ENCODE results near the gene OSM.
A peak's percentile ranks its signal among the peaks of the same experiment; 100 is the strongest.

The OSM gene

DNA sequence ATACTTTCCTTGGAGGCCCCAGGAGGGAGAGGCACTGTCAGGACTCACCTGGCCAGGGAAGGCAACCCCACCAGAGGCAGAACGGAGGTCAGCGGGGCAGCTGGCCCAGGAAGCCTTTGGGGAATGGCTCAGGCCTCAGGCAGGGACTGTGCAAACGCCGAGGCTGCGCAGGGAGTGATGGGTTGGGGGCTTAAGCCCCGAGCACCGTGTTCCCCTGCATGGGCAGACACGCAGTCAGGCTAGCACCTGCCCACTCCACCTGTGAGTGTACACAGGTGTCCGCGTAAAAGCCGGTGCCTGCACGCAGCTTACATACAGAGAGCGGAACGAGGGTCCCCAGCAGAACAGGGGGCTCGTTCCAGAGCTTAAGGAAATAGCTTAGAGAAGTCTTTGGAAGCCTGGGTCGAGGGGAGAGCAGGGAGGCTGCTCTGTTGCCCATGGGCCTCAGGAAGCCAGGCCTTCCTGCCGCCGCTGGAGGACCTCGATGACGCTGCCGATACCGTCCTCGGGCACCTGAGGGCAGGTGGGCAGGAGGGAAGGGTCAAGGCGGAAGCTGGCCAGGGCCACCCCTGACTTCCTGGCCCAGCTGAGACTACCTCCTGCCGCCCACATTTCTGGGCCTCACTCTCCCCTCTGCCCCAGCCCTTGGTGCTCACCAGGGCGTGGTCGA is 18.7 kb upstream of the OSM start:
- no peak for DNase-seq

DNA sequence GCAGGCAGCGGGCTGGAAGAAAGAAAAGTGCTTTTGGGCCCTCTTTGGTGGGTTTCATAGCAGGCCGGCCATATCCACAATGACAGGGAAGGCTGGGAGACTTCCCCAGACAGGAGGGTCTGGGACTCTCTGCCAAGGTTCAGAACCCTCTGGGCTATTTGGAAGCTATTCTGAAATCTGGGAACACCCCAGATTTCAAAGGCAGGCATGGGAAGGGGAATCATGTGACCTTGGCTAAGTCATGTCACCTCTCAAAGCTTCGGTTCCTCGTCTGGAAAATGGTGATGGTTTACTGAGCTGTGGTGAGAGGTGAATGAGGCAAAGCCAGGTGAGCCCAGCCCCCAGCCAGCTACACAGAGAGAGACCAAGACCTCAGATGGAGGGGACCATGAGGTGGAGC is 18.0 kb upstream of the OSM start:
- no peak for DNase-seq

DNA sequence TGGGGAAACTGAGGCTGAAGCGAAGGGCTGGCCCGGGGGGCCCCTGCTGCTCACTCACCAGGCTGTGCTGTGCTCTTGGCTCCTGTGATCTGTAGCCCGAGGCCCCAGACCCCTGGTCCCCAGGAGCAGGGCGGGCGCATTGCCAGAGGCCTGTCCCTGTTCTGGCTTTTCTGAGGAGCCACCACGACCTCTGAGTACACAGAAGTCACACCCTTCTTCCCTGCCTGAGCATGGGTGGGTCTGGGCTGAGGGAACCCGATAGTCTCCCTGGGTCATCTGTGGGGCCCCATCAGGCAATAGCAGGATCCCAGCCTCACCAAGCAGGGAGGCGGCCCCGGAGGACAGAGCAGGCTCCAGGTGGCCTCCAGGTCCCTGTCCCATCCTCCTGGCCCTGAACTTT is 17.5 kb upstream of the OSM start:
- DNase-seq: no peak

DNA sequence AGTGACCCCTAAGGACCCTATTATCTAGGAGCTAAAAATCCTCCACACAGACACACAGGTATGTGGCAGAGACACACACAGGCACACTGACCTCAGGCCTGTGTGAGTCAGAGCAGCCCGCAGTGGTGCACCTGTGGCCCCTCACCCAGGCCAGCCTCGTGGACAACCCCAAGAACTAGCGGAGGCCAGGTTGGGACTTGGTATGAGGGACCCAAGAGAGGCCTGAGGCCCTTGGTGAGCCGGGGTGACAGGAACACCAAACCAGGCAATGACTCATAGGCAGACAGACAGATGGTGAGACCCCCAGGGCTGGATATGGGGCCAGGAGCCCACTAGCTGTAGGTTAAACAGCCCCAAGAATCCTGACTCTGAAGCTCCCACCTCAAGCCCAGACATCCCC is 16.7 kb upstream of the OSM start:
- no peak for DNase-seq

DNA sequence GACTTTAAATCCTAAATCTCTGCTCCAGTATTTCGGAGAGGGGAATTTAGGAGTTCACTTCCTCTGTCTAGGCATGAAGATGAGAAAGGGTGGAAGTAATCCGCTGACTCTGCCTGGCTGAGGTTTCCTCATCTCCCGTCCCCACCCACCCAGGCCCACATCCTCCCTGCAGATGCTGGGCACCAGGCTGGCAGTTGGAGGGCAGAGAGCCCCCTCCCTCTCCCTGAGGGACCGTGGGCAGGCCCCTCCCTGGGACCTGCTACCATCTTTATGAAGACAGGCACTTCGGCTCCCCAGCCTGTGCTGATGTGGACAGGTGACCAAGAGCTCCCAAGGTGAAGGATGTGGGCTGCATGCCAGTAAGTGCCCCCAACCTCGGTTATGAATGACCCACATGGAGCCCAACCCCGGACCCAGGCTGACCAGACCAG is 16.0 kb upstream of the OSM start:
- no peak for DNase-seq

DNA sequence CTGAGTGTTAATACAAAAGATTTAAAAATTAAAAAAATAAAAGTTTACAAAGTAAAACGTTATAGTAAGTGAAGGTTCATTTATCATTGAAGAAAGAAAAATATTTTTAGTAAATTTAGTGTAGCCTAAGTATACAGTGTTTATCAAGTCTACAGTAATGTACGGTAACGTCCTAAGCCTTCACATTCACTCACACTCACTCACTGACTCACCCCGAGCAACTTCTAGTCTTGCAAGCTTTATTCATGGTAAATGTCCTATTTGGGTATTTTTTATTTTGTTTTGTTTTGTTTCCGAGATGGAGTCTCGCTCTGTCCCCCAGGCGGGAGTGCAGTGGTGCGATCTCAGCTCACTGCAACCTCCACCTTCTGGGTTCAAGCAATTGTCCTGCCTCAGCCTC is 13.9 kb upstream of the OSM start:
- DNase-seq: no peak

DNA sequence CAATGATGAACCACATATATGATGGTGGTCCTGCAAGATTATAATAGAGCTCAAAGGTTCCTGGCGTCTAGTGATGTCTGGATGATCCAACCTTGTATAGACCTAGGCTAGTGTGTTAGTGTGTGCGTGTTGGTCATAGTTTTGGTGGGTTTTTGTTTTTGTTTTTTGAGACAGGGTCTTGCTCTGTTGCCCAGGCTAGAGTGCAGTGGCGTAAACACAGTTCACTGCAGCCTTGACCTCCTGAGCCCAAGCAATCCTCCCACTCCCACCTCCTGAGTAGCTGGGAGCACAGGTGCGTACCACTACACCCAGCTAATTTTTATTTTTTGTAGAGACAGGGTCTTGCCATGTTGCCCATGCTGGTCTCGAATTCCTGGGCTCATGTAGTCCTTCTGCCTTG is 13.3 kb upstream of the OSM start:
- no peak for DNase-seq

DNA sequence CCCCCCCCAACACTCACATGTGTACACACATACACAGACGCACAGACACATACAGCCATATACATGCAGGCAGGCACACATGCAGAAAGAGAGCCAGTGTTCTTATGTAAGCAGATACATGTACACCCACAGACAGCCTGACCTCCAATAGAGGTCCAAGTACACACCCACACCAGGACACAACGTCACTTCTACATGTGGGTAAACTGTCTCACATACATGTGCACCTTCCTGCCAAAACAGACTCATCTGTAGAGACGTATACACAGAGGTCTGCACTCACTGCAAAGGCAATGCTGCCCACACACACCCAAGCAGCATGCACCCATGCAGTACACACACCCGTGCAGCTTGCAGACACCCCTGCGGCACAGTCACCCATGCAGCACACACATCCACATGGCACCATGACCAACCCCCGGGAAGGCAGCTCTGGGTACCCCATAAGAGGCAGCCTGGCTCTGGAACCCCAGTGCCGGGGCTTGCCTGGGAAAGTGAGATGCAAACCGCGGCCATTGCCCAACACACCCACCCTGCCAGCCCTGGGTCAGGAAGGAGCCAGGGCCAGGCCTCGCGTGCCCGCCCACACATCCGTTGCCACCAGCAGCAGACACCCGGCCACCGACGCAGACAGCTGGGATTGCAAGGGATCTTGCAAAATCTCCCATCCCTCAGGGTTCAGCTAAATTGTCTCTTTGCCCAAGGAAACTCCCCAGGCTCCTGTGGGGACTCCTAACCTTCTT is 12.6 kb upstream of the OSM start:
- DNase-seq: no peak

DNA sequence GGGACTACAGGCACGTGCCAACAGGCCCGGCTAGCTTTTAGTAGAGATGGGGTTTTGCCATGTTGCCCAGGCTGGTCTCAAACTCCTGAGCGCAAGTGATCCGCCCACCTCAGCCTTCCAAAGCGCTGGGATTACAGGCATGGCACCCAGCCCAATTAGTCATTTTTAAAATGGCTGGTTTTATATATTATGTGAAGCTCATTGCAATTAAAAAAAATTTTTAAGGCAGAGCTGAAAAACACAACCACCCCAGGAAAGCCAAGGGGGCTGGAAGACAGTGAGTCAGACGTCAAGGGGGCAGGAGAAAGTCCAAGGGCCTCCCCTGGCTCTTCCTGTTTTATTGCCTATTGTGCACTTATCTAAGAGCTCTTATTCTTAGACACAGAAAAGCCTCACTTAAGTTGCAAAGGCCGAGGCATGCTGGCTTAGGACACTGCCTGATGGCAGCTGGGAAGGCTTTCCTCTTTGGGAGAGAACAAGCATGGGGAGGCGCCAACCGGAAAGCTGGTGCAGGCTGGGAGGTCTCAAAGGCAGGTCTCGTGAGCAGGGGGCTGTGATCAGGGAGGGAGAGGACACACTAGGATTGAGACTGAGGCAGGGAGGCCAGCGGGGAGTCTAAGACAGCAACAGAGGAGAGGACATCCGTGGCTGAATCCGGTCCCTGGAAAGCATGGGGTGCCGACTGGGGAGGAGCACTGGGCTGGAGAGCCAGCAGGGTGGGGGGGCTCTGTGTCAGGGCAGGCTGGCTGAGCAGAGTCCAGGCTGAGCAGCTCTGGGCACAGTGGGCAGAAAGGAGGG is 11.1 kb upstream of the OSM start:
- DNase-seq: no peak

DNA sequence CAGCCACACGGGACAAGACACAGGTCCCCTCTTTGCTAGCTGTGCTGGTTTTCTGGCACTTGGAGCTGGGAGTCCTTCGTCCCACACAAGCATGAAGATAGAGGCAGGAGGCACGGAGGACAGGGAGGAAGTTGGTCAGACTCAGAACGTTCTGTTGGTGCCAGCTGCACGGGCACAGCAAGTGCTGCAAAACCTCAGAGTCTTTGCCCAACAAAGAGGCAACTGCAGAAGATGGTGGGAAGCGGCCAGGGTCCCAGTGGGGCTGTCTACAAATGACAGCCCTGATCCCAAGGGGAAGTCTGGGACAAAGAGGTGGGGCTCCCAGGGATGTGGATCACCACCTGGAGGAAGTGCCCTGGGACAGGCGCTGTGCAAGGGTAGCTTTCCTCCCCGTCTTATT is 9.4 kb upstream of the OSM start:
- DNase-seq: no peak

DNA sequence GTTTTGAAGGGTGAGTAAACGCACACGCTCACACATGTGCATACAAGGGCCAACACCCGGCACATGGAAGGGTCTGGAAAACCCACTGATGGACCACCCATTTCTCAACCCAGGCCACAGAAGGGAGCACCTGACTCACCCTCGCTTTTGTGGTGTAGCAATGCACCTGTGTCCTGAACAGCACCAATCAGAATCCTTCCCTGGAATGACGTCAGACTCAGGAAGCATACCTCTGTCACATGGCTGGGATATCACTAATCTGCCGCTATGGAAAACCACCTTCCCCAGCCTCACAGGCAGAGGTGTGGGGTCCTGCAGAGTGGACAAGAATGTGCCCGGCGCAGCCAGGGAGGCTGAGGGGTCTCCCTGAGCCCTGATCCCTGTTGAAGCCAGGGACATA is 9.0 kb upstream of the OSM start:
- peak; percentile 60 for DNase-seq

DNA sequence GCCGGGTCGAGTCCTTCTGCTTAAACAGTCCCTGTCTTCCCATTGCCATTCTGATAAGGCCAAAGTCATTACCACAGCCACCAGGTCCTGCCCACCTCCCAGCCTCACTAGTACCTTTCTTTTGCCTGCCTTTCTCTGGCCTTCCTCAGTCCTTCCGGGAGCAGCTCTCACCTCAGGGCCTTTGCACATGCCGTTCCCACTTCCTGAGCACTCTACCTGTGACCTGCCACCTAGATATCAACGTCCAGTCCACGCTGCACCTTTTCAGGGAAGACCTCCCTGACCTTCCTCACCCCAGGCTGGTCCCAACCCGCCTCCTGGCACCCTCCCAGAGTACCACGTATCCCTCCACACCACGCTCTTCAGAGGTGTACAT is 7.8 kb upstream of the OSM start:
- no peak for DNase-seq

DNA sequence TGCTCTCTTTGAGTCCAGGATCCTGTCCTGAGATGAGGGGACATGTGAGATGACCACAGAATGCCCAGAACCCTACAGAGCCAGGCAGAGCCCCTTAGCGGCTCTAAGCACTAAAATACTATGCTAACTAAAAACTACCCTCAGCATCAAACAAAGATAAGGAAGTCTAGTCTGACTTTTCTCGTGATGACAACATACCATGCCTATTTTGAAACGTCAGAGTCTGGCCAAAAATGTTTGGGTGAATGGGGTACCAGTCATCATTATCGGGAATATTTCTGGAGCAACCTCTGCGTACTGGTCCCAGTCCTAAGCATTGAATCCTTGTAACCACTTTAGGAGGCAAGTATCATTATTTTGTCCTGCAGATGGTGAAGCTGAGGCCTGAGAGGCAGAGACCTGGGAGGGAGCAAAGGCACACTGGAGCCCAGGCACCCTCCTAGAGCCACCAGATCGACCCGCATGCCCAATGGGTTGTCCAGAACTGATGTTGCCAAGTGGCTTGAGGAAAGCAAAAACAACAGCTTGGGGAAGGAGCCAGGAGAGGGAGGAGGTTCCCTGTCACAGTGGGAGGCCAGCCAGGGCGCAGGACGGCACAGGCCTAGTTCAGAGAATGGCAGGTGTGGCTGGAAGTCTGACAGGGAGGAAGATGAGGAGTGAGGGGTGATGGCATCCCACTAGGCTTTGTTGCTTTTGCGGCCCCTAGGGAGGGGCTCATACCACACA is 7.2 kb upstream of the OSM start:
- DNase-seq: no peak

DNA sequence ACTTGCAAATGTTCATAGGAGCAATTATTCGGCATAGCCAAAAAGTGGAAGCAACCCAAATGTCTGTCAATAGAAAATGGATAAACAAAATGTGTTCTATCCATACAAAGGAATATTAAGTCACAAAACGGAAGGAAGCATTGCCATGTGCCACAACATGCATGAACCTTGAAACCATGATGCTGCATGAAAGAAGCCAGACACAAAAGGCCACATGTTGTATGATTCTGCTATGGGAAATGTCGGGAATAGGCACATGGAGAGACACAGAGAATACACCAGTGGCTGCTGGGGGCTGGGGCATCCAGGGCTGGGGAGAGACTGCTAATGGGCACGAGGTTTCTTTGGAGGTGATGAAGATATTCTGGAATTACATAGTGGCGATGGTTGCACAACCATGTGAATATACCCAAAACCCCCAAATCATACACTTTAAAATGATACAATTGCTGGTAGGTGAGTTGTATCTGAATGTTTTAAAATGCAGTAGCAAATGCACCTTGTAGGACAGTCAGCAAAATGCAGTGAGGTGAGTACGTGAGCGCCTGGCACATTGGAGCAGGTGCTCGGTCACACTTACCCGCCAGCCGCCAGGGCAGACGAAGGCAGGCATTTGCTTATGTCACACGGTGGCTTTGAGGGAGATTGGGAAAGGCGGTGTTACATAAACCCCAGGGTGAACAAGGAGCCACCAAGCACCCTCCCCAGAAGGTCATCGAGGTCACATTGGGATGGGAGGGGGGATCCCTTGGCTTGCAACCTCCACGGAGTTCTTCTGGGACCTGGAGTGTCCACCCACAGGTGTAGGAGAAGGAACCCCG is 6.3 kb upstream of the OSM start:
- no peak for DNase-seq

DNA sequence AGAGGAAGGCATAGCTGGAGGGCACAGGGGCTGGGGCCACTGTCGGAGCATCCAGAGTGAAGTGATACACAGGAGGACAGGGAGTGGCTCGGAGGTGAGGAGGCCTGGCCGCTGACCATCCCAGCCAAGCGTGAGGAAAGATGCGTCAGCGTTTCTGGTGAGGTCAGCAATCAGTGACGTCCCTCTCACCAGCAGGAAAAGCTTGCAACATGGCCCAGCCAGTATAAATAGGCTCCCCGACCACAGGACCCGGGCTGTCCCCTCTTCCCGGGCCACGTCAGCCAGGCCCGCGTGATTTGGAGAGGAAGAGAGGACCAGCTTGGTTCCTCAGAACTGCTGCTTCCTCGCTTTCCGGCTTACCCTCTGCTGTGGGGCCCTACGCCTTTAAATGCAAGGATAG is 4.2 kb upstream of the OSM start:
- peak; percentile 40 for DNase-seq

DNA sequence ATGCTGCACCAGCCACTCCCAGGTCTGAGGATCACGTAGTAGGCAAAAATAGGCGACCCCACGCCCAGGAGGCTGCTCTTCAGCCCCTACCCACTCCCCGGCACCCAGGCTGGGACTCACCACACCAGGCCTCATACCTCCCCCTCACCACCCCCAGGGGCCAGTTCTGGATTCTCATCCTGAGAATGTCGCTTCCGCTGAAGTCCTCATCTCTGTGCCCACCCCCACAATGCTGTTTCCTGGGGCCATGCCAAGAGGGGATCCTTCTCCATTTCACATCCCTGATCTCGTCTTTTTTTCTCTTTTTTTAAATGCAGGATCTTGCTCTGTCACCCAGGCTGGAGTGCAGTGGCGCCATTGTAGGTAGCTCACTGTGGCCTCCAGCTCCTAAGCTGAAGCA is 1.7 kb upstream of the OSM start:
- no peak for DNase-seq

DNA sequence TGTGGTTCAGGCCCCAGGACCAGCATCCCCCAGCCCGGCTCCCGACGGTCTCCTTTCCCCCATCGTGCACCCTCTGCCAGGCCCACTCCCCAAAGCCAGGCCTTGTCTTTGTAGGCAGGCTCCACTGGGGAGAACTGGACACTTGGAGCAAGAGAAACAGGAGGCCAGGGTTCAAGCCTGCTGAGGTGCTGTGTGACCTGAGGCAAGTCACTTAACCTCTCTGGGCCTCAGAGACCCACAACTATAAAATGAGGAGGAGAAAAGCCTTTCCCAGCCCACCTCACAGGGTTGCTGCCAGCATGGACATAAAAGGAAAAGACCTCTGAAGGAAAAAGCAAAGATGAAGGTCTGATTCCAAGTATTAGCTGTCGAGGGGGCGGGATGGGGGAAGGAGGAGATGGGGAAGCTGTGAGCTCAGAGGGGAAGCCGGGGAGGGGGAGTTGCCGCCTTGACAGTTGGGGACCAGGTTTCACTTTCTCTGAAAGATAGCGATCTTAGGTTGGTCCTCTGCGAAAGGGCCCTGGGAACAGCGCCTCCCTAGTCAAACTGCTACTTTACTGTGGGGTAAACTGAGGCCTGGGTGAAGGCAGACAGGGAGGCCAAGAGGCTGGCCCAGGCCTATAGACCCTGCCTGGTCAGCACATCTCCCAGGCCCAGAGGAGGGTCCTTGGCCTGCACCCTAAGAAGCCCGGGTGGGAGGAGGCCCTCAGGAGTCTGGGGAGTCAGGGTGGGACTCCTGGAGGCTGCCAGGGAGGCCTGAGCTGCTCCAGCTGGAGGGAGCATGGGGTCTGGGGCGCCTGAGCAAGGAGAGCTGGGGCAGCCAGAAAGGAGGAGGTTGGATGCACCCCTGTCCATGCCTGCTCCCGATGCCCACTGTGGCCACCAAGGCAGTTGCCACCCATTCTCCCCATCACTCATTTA is 991 bp upstream of the OSM start:
- peak; percentile 73 for DNase-seq

DNA sequence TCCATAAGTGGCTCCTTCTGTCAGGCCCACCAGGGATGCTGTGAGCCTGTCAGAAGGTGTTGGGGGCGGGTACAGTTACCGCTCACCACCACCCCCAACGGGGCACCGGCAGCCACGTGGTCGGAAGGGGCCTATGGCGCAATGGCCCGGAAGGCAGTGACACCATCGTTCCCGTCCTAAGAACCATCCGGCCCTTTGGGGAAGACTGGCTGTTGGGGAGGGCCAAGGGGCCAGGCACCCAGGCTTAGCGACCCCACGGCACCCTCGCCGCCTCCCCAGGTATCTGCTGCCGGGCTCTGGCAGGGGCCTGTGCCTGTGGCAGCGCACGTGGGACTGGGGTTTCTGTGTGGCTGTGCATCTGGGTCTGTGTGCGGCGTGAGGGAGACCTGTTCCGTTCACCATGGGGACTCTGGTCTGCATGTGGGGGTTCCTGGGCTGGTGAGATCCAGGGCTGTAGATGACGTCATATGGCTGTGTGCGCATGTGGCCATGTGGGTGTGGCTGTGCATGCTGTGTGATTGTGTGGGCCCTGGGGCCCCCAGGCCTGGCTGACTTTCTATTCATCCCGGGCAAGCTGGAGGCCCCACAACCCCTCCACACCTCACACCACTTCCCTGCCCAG is 717 bp downstream of the OSM start:
- peak; percentile 89 for DNase-seq

DNA sequence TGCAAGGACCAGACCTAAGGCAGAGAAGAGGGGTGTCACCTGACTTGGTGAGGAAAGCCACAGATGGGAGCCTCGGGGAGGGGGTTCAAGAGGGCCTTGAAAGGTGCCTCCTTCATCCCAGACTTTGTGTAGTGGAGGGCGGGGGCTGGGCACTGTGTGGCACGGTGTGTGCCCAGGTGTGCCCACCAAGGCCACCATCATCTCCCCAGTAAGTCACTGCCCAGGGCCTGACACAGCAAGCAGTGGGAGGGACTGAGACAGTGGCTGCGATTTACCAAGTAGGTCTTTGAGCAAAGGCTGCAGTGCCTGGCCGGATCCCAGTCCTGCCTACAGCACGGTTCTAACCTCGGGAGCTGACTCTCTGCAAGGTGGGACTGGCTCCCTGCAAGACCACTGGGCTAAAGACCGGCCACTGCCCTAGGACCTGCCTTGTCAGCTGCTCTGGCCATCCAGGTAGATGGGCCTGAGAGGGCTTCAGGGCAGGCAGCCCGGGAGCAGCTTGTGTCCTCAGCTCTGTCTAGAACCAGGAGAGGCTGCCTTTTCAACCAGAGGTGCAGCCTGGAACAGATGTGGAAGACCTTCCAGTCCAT is 1.4 kb downstream of the OSM start:
- no peak for DNase-seq

DNA sequence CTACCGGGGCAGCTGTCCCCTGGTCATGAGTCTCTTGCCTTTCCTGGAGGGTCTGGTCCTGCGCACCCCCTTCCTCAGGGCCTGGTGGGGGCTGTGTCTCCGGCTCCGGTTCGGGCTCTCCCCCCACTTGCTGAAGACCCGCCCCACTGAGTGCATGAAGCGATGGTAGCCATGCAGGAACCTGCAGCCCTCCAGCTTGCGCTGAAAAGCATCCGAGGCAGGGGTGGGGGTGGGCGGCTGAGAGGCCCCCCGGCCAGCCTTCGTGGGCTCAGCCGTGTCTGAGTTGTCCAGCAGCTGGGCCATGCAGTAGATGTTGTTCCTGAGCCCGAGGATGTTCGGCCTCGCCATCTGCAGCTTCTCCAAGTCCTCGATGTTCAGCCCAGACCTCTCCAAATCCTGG is 2.8 kb downstream of the OSM start:
- no peak for DNase-seq
